Measurements from ENCODE around the gene FBXL7.

The FBXL7 gene

DNA sequence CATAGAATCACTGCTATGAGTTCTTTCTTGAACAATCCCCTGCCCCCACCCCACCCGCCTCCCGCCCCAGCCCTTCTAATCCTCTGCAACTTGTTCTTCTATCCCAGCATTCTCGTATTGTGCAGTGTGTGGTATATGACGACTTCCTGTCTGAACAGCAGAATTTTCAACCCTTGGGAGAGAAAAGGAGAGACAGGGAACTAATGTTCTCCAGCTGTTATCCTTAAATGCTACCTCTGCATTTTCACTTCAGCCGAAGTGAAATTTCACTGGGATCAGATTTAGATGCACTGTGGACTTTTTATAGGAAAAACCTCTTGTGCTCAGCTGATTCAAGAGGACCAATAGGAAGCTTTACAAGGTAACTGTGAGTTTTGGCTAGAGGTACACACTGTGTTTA lies 2.2 kb downstream of the FBXL7 start:
- no peak for DNase-seq

DNA sequence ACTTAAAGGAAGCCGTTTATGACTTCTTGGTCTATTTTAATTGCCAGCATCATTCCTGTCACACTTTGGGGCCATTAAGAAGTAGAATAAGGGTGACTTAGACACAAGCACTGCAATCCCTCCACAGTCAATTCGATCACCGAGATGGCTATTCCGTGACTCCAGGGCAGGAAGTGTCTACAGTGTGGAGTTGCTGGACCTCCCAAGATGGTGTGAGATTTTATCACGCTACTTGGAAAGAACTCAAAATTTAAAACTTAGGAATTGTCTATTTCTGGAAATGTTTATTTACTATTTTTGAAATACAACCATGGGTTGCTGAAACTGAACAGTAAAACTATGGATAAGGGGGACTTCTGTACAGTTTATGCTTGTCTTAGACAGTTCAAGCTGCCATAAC lies 6.2 kb downstream of the FBXL7 start:
- no peak for DNase-seq

DNA sequence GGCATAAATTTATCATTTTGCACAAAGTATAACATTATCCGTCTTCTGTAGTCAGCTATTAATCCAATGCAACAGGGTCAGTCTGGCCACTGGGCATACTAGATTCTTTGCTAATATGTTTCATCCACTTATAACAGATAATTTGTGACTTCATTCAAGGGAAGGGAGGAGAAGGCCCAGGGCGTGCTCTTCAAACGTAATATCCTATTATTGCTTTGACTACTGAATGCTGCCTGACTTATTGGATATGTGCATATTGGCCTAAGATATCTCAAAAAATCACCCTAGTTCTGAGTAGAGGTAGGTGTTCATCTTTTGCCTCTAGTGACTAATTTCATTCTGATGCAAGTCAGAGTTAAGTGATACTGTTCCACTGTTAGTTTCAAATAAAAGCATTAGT lies 6.9 kb downstream of the FBXL7 start:
- DNase-seq = no peak

DNA sequence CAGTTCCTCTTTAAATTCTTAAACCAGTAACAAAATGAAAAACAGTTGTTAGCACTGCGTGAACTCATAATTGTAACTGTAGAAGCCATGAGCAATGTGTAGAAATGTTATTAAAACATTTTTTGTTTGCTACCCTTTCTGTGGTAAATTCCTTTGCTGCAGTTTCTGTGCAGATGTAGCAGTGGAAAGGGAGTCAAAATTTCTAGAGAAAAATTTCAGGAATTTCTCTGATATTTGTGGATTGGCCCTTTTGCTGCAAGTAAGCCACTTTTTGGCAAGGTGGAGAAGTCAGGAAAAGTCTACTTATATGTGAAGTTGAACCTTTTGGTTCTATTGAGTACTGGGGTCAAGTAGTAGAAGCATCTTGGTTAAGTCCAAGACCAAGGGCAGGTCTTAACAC lies 10.1 kb downstream of the FBXL7 start:
- no peak for DNase-seq

DNA sequence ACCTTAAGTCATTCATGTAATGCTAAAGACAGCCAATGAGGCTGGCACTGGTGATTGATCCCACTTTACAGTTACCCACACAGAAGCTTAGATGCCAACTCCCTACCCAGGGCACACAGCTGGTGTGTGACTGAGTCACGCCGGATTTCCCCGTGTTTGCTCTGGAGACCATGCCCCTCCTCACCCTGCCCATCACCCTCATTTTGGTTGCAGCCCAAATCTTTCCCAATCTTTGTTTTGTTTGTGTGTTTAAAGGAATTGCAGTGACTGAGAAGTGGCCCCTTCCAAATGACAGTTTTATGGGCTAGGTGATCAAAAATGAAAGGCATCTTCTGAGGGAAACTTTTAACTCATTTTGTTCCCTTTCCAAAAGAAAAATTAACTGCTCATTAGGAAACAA lies 10.9 kb downstream of the FBXL7 start:
- no peak for DNase-seq

DNA sequence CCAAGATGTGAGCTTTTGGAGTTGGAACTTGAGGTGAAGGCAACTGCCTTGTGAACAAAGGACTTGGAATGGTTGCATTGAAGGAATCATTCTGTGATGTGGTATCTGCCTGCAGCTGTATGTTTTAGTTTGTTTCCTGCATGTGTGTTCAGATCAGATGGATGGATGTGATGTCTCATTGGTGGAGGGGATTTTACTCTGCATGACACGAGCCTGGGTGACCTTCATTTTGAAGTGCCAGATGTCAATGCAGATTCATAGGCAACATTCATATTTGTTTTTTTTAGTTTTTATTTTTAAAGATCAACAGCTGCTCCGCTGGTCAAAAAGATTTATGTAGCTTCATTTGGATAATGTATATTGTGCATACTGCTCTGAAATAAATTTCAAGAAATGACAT lies 13.5 kb downstream of the FBXL7 start:
- no peak for DNase-seq

DNA sequence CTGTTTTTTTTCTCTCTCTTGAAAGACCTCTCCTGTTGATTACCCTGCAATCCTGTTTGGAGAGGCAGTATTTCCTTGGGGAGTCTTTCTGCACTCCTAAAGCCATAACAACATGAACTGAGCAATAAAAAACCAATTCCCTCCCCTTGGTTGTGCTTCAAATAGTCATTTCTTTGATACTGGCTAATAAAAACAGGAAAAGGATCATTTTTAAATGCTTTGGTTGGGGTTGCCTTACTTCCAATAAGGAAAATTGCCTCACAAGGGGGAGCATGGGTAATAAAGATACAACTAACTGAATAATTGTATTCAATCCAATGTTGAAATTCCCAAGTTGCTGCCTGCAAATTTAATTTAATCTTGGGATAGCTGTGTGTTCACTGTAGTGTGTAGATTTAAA lies 13.9 kb downstream of the FBXL7 start:
- DNase-seq = no peak

DNA sequence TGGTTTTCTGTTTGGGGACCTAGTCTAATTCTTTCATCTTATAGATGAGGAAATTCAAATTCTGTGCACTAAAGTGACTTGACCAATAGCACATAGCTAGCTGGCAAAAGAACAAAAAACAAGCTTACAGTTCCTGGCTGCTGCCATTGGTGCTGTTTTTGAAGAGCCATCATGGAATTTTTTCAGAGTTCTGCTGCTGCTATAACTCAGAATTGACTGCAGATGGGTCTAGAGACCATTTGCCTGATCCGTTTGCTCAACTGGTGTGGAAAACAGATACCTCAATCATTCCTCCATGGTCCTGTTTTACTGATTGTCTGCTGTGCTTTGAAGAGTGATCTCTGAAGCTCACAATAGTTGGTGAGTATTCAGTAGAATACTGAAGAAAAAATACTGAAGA lies 15.2 kb downstream of the FBXL7 start:
- DNase-seq = no peak

DNA sequence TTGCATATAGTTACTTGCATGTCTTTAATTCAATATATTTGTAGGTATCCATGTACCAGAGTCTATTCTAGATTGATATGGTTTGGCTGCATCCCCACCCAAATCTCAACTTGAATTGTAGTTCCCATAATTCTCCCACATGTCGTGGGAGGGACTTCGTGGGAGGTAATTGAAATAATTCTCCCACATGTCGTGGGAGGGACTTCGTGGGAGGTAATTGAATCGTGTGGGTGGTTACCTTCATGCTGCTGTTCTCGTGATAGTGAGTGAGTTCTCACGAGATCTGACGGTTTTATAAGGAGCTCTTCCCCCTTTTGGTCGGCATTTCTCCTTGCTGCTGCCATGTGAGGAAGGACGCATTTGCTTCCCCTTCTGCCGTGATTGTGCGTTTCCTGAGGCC lies 16.5 kb downstream of the FBXL7 start:
- DNase-seq = no peak

DNA sequence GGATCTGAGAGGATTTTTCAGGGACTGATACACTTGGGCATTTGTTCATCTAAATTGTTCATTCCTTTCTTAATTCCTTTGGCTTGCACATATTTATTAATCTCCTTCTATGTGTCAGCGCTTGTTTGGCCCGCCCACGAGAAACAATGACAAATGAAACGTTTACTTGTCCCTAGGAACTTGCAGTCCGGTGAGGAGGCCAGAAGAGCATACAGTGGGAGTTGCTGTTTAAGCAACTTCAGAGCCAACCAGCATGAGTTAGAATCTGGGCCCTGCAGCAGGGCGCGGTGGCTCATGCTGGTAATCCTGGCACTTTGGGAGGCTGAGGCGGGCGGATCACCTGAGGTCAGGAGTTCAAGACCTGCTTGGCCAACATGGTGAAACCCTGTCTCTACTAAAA lies 18.8 kb downstream of the FBXL7 start:
- no peak for DNase-seq

DNA sequence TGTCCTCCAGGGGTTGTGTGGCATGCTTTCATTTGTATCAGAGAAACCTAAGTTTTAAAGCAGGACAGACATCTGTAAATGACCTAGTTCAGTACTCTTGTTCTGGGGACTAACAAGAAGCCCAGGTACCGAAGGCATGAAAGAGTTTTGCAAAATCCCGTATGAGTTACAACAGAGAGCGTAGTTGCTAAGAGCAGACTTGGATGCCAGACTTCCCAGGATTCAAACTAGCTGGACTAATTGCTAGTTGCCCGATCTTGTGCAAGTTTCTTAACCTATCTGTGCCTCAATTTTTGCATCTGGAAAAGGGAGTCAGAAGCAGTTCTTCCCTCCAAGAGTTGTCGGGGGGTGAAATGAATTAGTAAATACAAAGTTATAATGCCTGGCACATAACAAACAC lies 20.9 kb downstream of the FBXL7 start:
- DNase-seq = no peak

DNA sequence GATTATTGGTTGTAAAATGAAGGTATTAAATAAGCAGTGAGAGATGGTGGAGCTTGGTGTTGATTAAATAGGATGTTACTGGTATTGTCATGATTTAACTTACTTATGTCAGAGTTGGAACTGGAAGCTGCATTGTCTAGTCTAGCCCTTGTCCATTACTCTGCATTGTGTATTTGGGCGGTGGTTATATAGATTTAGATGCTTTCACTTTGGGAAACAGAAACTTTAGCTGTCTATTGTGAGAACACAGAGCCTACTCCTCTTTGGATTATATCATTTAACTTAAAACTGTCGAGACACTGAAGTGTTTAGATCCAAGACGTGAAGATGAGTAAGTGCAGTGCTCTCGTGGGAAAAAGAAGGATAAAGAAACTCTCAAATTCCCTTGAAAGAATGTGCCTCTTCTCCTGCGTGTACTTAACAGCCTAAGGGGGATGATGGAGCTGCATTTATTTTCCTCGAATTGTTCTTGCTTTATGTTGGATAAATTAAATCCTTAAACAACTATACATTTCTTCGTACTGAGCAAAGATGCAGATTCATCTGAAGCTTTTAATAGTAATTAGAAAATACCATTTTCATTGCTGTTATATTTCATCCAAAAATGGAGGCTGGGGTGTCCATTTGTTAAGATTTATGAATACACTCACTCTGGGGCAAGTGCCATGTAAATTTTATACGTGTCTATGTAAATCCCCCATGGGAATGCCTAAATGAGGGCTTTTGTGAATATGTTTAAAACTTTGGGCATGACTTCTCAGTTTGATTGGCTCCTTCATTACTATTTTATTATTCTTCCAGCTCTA lies 21.6 kb downstream of the FBXL7 start:
- no peak for DNase-seq

DNA sequence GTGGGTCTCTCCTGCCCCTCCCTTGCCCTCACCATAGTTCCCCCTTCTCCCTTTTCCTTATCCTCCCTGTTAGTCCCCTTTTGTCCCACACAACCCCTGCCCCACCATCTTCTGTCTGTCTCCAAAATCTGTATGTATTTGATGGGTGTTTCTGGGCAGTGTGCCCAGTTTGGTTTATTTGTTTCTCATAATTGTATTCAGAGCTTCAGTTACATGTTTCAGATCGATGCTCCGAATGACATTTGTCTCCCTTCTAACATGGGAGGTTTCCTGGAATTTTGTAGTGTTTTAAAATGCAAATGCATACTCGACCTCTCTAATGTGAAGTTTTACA lies 22.2 kb downstream of the FBXL7 start:
- no peak for DNase-seq

DNA sequence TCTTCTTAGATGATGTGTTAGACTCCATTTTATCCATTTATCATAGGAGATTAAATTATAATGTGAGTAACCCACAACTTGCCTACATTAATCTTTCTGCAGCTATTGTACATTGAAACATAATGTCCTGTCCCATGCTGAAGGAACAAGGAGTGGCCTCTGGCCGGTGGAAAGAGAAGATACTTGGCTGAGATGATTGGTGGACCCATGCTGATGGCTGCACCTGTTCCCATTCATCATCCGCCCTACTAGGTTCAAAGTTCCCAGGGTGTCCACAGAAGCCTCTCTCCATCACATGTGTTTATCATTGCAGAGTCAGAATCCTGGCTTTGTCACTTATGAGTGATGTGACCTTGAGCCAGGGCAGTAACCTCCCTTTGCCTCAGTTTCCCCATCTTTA lies 24.7 kb downstream of the FBXL7 start:
- DNase-seq = no peak

DNA sequence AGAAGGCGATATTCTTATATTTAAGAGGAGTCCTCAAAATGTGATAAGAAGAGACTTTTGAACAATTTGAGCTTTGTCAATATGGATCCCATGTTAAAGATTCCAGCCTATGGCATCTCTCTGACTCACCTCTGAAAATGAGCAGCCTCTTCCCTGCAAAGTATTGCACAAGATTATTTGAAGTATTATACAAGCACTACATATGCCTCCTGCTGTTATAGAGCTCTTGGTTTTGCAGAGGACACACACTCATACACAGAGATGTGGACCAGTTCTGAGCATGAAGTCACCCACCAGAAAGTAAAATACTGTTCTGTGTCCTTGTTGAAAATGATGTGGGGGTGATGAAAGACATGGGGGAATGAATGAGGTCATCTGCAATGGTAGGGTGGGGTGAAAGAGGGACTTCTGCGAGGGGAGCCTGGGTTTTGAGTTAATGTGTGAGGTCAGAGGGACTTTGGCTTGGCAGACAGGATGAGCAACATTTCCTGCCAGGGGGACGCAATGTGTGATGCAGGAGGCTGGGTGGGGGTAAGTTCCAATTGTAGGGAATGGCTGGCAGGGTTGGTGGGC lies 25.8 kb downstream of the FBXL7 start:
- DNase-seq = no peak

DNA sequence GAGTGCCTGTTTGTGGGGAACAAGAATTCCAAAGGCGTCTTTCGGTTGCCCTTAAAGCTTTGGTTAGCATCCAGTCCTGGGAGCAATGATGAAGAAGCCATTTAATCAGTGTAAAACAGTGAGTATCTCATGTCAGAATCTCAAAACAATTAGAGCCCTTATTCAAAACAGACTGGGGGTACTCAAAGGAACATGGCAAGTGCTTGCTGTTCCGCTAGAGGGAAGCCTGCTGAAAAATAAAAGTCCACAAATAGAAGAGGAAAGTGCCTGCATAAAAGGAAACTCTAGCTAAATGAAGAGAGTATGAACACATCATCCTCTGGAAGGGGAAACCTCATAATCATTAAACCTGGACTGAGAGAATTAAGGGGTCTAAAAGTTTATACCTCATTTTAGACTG lies 26.4 kb downstream of the FBXL7 start:
- no peak for DNase-seq

DNA sequence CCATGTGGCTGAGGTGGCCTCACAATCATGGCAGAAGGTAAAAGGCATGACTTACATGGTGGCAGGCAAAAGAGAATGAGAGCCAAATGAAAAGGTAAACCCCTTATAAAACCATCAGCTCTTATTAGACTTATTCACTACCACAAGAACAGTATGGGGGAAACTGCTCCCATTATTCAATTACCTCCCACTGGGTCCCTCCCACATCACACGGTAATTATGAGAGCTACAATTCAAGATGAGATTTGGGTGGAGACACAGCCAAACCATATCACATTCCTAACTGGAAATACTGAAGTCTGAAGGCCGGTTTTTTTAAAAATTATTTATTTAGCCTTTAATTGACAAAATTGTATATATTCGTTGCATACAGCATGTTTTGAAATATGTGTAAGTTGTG lies 28.5 kb downstream of the FBXL7 start:
- no peak for DNase-seq

DNA sequence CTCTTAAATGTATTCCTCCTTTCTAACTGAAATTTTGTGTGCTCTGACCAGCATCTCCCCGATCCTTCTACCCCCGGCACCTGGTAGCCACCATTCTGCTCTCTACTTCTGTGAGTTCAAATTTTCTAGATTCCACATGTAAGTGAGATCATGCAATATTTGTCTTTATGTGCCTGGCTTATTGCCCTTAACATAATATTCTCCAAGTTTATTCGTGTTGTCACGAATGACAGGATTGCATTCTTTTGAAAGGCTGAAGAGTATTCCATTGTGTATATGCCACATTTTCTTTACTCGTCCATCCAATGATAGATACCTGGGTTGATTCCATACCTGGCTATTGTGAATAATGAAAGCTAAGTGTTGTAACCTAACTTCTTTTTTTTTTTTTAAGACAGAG lies 29.0 kb downstream of the FBXL7 start:
- DNase-seq = no peak

DNA sequence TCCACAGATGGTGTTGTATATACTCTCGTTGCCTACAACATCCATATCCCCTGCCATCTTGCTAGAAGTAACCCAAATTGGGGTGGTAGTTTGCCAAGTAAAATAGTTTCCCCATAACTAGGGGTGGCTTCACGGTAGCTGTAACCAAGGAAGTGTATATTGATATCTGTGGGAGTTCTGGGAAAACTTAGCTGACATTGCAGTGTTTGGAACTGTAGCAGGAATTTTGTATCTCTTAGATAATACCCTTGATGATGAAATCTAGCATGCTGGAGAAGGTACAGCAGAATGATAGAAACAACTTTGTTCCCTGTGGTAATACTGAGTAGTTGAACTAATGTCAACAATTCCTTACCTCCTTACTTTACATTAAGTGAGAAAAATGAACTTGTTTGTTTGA lies 29.8 kb downstream of the FBXL7 start:
- no peak for DNase-seq

DNA sequence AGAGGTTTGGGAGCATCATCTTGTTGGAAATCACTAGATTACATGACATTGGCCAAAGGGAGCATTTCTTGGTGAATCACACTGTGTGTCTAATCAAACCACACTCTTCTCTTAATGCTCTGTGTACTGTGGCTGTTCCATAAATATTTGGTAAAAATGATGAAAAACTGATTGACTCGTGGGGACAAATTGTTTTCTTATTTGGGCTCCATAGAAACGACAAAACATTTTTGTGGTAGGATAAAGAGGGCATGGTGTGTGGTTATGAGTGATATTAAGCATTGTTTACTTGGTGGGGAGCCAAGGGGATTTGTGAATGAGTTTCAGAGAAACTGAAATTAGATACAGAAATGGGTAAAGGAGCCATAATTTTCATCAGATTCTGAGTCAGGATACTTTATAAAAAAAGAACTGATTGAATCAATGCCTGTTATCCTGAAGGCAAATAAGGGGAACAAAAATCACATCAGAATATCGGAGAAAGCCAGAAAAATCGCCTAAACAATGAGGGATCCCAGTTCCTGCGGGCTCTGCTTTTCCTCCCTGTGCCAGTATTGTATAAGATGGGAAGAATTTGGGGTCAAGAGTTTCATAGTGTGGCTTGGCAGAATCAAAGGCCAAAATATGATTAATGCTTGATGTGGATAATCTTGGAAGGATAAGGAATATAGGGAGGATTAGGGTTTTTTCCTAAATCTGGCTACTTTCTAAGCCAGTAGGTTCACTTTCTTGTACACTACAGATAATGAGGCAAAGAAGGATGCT lies 33.3 kb downstream of the FBXL7 start:
- DNase-seq = no peak

DNA sequence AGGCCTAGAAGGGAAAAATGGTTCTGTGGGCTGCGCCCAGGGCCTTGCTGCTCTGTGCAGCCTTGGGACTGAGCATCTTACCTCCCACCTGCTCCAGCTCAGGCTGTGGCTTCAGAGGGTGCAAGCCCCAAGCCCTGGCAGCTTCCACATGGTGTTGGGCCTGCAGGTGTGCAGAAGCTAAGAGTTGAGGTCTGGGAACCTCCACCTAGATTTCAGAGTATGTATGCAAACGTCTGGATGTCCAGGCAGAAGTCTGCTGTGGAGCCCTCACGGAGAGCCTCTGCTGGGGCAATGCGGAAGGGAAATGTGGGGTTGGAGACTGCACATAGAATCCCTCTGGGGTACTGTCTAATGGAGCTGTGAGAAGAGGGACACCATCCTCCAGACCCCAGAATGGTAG lies 36.0 kb downstream of the FBXL7 start:
- DNase-seq = no peak

DNA sequence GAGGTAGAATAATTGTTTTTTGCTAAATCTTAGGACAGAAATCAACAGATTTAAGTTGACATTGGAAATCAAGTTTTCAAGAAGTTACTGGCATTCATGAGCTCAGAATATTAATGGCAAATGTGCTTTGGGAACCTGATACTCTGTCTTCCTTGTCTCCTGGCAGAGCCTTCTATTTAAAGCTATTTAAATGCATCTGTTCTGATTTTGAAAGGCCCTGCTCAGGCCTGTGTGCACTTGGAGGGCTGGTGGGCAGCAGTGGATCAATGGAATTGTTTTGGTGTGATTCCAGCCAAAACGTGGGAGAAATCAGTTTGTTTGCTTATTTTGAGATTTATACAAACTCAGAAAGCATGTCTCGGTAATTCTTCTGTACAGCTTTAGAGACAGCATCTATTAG lies 38.5 kb downstream of the FBXL7 start:
- no peak for DNase-seq

DNA sequence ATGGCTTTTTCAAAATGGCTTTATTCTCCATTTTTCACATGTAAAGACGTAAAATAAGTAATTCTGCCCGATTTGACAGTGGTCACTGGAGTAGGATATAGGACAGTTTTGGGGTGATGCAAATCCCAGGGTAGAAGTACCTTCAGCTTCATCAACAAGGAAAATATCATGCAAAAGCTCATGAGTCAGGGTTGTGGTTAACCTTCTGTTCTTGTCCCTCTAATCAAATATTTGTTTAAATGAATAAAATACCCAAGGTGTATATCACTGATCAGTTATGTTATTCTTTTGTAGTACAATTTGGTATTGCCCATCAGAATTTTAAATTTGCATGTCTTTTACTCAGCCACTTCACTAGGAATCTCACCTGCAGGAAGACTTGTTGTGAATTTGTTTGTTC lies 40.0 kb downstream of the FBXL7 start:
- no peak for DNase-seq

DNA sequence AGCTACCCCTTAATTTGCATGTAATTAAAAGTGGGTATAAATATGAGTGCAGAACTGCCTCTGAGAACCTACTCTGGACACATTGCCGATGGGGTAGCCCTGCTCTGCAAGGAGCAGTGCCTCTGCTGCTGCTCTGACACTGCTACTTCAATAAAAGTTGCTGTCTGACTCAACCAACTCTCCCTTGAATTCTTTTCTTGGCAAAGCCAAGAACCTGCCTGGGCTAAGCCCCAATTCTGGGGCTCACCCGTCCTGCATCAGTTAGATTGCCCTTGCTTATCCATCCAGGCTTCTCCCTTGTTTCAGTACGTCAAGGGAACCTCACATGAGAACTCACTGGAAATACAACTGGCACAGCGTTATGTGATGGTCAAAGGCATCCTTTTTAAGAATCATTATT lies 44.1 kb downstream of the FBXL7 start:
- DNase-seq = no peak

DNA sequence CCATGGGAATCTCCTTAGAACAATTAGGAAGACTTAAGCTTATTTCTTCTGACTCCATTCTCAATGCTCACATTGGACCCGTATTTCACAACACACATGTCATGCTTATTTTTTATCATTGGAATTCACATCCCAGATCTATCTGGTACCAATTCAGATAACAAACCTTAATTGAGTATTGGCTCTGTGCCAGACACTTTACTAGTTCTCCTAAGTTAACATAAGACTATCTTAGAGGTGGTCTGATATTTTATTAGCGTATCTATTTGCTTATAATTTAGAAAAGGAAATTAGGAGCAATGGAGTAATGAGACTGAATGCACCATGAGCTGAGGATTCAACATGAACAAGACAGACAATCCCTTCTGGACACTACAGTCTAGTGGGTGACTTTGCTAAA lies 45.1 kb downstream of the FBXL7 start:
- no peak for DNase-seq
